Activated effector memory CD4-positive, alpha-beta T cell treated with Interleukin-2 at 50 U/mL for 16 hours (primary cell): Measurements from ENCODE around the gene SKIC8.

Experiments used
- DNase-seq: peaks from one replicate; pipeline ENCODE4 v3.0.0-alpha.2; 2020

The SKIC8 gene

GRCh38 chr15:78321786-78322185 lies 22.4 kb upstream of the SKIC8 start:
- no peak for DNase-seq

DNA sequence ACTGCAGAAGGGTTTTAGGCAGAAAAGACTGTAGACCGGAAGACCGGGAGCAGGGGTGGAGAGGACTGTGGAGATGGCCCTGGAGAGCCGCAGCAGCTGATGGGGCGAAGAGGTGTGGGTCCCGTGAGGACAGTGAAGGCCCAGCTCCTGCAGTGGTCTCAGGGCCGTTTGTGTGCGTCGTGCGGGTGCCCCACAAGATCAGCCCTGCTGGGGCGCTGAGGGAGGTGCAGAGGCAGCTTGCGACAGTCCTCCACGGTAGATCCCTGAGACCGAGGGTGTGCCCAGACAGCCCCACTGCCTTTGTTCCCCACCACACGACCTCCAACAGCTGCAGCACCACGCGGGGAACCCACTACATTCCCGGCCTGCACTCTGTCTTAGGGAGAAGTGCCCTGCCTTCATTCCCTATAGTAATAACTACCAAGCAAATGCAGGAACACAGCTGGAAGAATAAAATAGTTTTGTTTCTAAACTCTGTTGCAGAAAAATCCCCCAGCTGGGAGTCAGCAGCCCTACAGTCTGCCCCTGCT lies 21.7 kb upstream of the SKIC8 start:
- DNase-seq = no peak

GRCh38 chr15:78320183-78320582 lies 20.8 kb upstream of the SKIC8 start:
- DNase-seq = no peak

GRCh38 chr15:78319588-78319987 lies 20.2 kb upstream of the SKIC8 start:
- DNase-seq = no peak

DNA sequence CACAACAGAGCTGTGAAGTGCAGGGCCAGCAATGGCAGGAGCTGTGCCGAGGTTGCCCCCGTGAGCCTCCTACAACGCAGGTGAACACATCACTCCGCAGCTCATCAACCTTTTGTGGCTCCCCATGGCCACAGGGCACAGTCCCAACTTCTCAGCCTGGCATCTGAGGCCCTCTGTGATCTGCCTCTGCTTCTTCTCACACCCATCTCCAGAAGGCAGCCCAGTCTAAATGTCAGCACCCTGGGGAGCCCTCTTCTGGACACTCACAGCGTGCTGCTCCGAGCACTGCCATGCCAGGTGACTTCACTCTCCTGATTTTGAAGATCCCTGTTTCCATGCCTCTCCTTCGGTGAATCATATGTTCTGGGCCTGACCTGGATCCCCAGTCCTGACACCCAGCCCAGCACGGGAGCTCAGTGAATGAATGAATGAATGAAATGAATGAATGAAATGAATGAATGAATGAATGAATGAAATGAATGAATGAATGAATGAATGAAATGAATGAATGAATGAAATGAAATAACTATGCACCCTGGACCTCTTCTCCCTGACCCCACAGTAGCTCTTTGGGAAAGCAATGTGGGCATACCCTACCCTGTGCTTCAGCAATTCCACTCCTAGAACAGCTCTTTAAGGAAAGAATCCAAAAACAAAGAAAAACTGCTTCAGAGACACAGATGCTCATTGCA lies 17.9 kb upstream of the SKIC8 start:
- no peak for DNase-seq

- no peak for DNase-seq
Measured at GRCh38 chr15:78316283-78317083, 17.1 kb upstream of the SKIC8 start.

DNA sequence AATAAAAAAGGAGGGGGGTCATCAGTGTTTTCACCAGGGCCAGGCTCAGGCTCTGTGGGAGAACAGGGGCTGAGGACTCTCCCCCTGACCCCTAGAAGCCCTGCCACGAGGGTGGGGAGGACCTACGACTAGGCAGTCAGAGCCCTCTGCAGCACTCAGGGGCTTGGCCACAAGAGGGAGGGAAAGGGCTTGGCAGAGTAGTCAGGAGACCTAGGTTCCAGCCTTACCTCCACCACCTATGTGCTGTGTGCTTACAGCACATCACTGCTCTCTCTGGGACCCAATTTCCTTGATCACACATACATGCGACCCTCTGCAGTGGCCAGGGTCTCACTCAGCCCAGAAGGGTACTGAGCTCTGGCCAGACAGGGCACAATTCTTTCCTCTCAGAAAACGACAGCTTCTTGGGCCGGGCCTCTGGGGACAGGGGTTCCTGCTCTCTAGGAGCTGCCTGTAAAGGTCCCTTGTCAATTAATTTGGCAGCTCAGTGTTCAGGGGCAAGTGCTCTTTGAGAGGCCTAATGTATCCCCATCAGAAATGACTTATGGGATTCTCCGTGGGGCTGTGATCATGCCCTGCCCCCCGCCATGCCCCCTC lies 16.4 kb upstream of the SKIC8 start:
- no peak for DNase-seq

GRCh38 chr15:78314181-78314581 lies 14.8 kb upstream of the SKIC8 start:
- no peak for DNase-seq

- no peak for DNase-seq
Measured at GRCh38 chr15:78313383-78313782, 14.0 kb upstream of the SKIC8 start.

DNA sequence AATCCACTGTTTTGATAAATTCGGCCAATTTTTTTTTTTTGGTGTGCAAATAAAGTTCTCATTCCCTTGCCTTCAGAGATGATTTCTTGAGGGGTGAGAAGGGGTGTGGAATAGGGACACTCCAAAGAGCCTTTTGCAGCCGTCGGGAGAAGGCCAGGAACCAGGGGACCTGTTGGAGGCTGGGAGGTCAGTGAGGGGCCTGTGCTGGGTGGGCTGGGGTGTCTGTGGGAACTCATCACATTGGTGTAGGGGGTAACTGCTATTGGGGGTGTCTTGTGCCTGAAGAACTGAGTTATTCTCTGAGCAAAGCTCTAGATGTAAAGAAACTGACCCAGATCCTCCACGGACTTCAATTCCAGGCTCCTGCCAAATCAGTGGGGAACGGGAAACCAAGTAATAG lies 13.5 kb upstream of the SKIC8 start:
- no peak for DNase-seq

DNA sequence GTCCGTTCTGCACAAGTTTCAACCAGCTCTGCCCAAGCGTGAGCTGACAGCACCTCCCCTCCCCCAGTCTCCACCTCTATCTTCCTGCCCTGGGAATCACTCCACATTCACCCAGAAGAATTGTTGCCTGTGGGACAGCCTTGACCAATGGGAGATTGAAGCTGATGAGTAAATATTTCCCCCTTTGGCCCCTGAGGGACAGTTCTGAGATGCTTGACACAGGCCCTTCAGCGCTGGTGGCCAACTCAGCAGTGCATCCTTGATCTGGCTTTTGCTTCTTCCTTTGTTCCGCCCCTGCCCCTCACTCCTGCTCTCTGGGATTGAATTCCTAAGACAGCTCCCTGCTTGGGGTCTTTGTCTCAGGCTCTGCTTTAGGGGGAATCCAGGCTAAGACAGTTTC lies 13.1 kb upstream of the SKIC8 start:
- DNase-seq = no peak

GRCh38 chr15:78311292-78311691 lies 11.9 kb upstream of the SKIC8 start:
- no peak for DNase-seq

DNA sequence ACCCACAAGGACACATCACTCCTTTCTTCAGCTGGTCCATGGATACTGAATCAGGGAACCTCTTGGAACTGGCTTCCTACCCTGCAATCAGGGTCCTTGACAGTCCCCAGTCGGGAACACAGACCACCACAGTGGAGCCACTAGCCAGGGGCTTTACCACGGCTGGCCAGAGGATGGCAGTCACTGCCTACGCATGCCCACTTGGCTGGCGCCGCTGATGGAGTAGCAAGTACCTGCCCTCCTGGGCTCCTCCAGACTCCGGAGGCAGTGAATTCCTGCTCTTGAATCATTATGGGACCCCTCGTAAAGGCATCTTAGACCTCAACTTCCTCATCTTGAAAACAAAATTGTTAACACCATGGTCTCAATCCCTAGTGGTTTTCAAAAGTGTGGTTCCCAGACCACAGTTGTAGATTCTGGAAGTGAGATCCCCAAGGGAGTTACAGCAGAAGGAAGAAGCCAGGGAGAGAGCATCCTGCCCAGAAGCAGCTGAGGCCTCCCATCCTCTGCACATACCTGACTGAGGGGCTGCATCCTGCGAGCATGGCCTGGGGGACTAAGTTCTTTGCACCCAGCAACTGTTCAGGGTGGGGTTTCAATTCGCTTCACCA lies 9.1 kb upstream of the SKIC8 start:
- DNase-seq = peak; percentile 9

DNA sequence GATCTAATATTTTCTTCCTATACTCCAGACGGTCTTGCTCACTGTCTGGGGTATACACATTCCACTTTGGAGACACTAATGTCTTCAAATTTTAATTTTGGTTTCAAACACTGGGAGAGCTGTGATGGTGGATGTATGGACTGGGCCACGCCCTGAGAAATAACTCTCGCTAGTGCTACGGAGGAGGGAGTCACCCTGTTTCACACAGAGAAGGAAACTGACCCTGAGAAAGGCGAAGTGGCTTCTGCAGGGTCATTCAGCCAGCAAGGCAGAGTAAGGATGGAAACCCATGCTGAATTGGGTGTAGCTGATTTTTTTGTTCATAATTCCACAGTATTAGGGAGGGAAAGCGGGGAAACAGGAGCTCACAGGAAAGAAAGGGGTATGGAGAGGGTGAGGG lies 8.6 kb upstream of the SKIC8 start:
- no peak for DNase-seq

- no peak for DNase-seq
Measured at GRCh38 chr15:78306176-78306774, 6.9 kb upstream of the SKIC8 start.

GRCh38 chr15:78304216-78305066 lies 5.0 kb upstream of the SKIC8 start:
- DNase-seq = no peak

DNA sequence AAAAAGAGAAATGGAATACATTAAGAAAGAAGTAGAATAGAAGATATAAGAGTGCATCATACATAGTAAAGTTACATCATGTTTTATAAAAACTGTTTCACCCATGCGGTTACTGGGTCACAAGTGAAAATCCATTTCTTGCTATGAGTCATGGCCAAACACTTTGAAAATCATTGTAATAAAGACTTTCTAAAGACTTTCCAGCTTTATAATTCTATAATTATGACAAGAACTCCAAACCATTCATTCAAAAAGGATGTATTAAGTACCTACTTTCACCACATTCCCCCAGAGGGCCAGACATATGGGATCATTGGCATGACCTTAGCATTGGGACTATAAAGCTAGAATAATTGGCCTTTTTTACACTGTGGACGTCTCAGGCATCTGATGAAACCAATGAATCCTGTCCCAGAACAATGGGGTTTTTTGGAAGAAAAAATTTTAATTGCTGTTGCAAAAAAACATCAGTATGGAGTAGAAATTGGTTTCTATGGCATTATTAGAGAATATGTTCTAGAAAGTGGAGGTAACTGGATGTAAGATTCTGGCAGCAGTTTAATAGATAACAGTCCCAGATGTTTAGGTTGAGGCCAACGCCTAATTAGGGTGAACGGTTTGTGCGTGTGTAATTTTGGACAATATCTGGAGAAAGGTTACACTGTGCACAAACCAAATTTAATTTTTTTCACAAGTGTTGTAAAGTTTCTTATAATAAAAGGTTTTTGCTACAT lies 3.3 kb upstream of the SKIC8 start:
- DNase-seq = no peak

DNA sequence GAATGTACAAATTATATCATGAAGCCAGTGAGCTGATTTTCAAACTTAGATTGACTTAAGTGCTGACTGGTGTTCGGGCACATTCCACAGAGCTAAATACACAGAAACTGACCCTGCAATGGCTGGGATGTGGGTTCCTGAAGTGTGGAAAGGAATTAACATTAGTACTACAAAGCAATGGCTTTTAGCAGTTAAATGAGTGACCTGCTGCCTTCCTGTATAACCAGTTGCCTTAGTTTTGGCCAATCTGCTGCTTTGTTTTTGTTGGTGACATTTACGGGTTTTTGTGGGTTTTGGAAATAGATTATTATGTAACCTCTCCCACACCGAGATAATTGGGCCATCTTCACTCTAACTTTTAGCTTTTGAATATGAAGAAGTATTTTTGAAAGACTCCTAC lies 2.4 kb upstream of the SKIC8 start:
- DNase-seq = no peak

- no peak for DNase-seq
Measured at GRCh38 chr15:78301326-78301725, 1.9 kb upstream of the SKIC8 start.

GRCh38 chr15:78292219-78292618 lies 7.2 kb downstream of the SKIC8 start:
- no peak for DNase-seq

DNA sequence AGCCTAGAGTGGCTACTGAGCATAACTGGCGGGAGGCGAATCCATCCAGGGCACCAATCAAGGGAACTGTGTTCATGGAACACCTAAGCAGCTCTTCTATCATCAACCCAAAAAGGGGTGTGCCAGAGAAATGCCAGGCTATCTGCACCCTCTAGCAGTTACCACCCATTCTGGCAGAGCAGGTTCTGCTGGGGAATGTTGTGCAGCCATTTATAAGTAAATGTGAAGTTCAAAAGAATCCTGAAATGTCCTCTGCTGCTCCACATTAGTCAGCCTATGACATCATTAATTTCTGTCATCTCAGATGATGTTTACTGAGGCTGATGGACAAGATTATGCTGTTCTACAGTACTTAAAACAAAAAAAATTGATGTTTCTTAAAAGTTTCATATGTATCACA lies 7.7 kb downstream of the SKIC8 start:
- no peak for DNase-seq
